Upper lobe of left lung (tissue), 6 donors: ENCODE measurements around the gene ZNF428. TPM values are rescaled to one million over a fixed set of nuclear protein-coding genes. Genes with fewer than 3 reads are reported as not detected.
A peak's percentile ranks its signal among the peaks of the same experiment; 100 is the strongest.

Experiments used
- ATAC-seq, 2 donors: fragments of 200-7000 bp; cut with Tn5 transposase; one replicate each; pipeline ENCODE4 v1.9.1; 2022; ENCODE audit warnings: mild to moderate bottlenecking in 2 of 2, moderate library complexity in 2 of 2; ENCODE audit not compliant: low FRiP score in 2 of 2
- DNase-seq, 2 donors: peaks; one replicate each; pipeline ENCODE4 v3.0.0-alpha.2; 2019 to 2020
- H3K27ac ChIP-seq, 4 donors: fragments of 200-600 bp; sonication (generic); one replicate each; pipeline ENCODE4 v1.5.1; 2016 to 2019
- H3K27me3 ChIP-seq, 4 donors: fragments of 200-600 bp; sonication (generic); one replicate each; pipeline ENCODE4 v1.5.1; 2017 to 2019
- H3K36me3 ChIP-seq, 4 donors: fragments of 200-600 bp; sonication (generic); one replicate each; pipeline ENCODE4 v1.5.1; 2016 to 2019
- H3K4me1 ChIP-seq, 4 donors: fragments of 200-600 bp; sonication (generic); one replicate each; pipeline ENCODE4 v1.5.1; 2018 to 2019
- H3K4me3 ChIP-seq, 4 donors: fragments of 200-600 bp; sonication (generic); one replicate each; pipeline ENCODE4 v1.5.1; 2017 to 2019; ENCODE audit warnings: mild to moderate bottlenecking in 2 of 4, moderate library complexity in 1 of 4
- H3K9me3 ChIP-seq, 4 donors: fragments of 200-600 bp; sonication (generic); one replicate each; pipeline ENCODE4 v1.5.1; 2018 to 2019
- CTCF ChIP-seq, 6 experiments: fragments of 450-650 bp in 4 of 6; fragments of 200-600 bp in 2 of 6; sonication (generic) in 2 of 6; IDR thresholded peaks; one replicate each; pipeline ENCODE4 v1.5.1; 2016 to 2019; ENCODE audit warnings: antibody characterized with exemption in 6 of 6
- EP300 ChIP-seq, 4 donors: sonication (generic); formaldehyde crosslinking; IDR thresholded peaks; one replicate each; pipeline ENCODE4 v1.5.1; 2017; ENCODE audit warnings: antibody characterized with exemption in 4 of 4, control low read depth in 2 of 4
- POLR2A ChIP-seq, 4 donors: fragments of 450-650 bp; IDR thresholded peaks; one replicate each; pipeline ENCODE4 v1.5.1; 2016 to 2017; ENCODE audit warnings: antibody characterized with exemption in 4 of 4, mild to moderate bottlenecking in 2 of 4
- POLR2AphosphoS5 ChIP-seq, 2 donors: sonication (generic); formaldehyde crosslinking; IDR thresholded peaks; one replicate each; pipeline ENCODE4 v1.5.1; 2017; ENCODE audit warnings: antibody characterized with exemption in 2 of 2
- WGBS, 2 donors: methylation state at CpG; one replicate each; pipeline ENCODE4 v1.1.5; 2017 to 2018; 5-methylcytosine and 5-hydroxymethylcytosine counted together
- total RNA-seq, 6 donors: library from RNA; depleted of rRNA in 4 of 6; stranded (reverse); fragments of >200 nt in 4 of 6; gene quantifications; one replicate each; pipeline versions ENCODE4 v1.1.0 to v1.2.1, GENCODE V29; 2016 to 2021
- donor health status: DM: no; HTN: no; CAD: no; lungs with moderate emphysema.
- donor health status: DM: no; HTN: yes; CAD: no; lungs with severe emphysema.

ZNF428 gene
- total RNA-seq: 10 to 100 TPM; 10.5 to 37.0 (median 31.4) TPM

GRCh38 chr19:43619262-43620060 is at the start of gene ZNF428:
Gene ZNF428 (minus strand): TSS chr19:43619629. CDS start chr19:43614304, 5,325 bp downstream.
- WGBS, 2 donors: 0% methylated on average over 7 to 19 of the region's 81 CpGs
- ATAC-seq (peak; percentile 93 to 97), DNase-seq (peak; percentile 92 to 96)
- peak within 1 kb of the TSS; percentile 67 to 83 (median 77) for H3K4me3 ChIP-seq
- H3K4me1 ChIP-seq: peaks cover 5 to 20% (median 10%) of the 10 kb centered on the region in 4 donors
- H3K27me3 ChIP-seq: no peaks in the 10 kb centered on the region
- H3K9me3 ChIP-seq: no peaks in the 10 kb centered on the region
- H3K27ac ChIP-seq: peak within 1 kb of the TSS; percentile 93 to 98 (median 94)
- H3K36me3 ChIP-seq: no peaks in the 10 kb centered on the region
- TF ChIP-seq POLR2AphosphoS5 (IDR thresholded peaks at IDR 0.05): peak; percentile 72 to 74
- no peak for TF ChIP-seq EP300 (IDR thresholded peaks at IDR 0.05)
- peak in 3 of 4 donors; percentile 60 to 89 (median 61) for TF ChIP-seq POLR2A (IDR thresholded peaks at IDR 0.05)
- peak in 1 of 6 experiments; percentile 3 for TF ChIP-seq CTCF (IDR thresholded peaks at IDR 0.05)

DNA sequence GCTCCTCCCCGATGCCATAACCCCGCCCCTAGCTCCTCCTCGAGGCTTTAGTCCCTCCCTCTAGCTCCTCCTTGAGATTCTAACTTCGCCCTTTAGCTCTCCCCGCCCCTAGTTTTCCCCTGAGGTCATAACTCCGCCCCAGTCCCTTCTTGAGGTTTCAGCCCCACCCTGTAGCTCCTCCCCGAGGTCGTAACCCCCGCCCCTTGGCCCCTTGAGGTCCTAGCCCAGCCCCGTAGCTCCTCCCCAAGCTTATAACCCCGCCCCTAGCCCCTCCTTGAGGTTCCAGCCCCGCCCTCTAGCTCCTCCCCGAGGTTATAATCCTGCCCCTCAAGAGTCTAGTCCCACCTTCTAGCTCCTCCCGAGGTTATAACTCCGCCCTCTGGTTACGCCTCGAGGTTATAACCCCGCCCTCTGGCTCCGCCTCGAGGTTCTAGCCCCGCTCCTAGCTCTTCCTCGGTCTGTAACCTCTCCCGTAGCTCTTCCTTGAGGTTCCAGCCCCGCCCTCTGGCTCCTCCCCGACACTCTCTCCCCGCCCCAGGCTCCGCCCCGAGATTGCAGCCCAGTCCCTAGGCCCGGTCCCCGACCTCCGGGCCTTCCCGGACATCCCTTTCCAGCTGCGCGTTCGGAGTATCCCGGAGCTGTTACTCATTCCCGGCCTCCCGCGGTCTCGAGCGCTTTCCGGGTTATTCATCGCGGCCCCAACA is 49.1 kb upstream of the ZNF428 start:
- WGBS, 2 donors: 0 to 2% methylated on average over 43 to 44 of the region's 44 CpGs
- no peaks in the 10 kb centered on the region for H3K27me3 ChIP-seq
- H3K4me3 ChIP-seq: peak overlapping the region; percentile 49 to 75 (median 62)
- peak; percentile 98 to 99 for DNase-seq
- peaks cover 0 to 33% (median 15%) of the 10 kb centered on the region in 4 donors for H3K36me3 ChIP-seq
- TF ChIP-seq POLR2A (IDR thresholded peaks at IDR 0.05) (peak in 3 of 4 donors; percentile 80 to 93 (median 88)), POLR2AphosphoS5 (IDR thresholded peaks at IDR 0.05) (peak; percentile 90 to 93), CTCF (IDR thresholded peaks at IDR 0.05) (no peak)
- no peaks in the 10 kb centered on the region for H3K9me3 ChIP-seq
- peaks cover 19 to 59% (median 33%) of the 10 kb centered on the region in 4 donors for H3K4me1 ChIP-seq
- H3K27ac ChIP-seq: peak overlapping the region; percentile 92 to 98 (median 94)
- peak; percentile 93 to 98 for ATAC-seq

DNA sequence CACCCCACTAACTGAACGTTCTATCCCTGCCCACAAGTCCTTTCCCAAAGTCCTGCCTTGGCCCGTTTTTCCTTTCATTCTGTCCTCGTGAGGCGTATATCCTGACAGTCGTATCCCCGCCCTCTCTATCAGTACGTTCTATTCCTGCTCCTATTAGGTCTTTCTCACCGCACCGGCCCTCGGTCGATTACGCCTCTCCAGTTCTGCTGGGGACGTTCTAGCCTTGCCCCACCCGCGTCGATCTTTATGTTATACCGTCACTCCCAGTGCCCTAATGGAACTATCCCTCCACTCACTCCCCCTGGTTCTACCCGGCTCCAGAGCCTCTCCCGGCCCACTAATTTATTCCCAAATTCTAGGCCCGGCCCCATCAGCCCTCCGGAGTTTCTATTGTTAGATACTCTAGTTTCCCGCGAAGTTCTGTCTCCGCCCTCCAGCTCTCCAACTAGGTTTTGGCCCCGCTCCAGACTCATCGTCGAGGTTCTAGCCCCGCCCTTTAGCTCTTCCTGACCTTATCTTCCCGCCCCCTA is 48.5 kb upstream of the ZNF428 start:
- WGBS, 2 donors: 9 to 16% methylated on average over 29 of the region's 29 CpGs
- Histone ChIP-seq H3K36me3 (peaks cover 0 to 40% (median 18%) of the 10 kb centered on the region in 4 donors), H3K4me3 (peak overlapping the region in 3 of 4 donors; percentile 49 to 75 (median 56)), H3K4me1 (peaks cover 19 to 59% (median 36%) of the 10 kb centered on the region in 4 donors), H3K27ac (peak overlapping the region; percentile 40 to 95 (median 93)), H3K9me3 (no peaks in the 10 kb centered on the region), H3K27me3 (no peaks in the 10 kb centered on the region)
- DNase-seq: no peak
- no peak for TF ChIP-seq CTCF (IDR thresholded peaks at IDR 0.05)
- TF ChIP-seq POLR2A (IDR thresholded peaks at IDR 0.05): no peak
- TF ChIP-seq EP300 (IDR thresholded peaks at IDR 0.05): no peak
- no peak for TF ChIP-seq POLR2AphosphoS5 (IDR thresholded peaks at IDR 0.05)
- ATAC-seq: no peak

DNA sequence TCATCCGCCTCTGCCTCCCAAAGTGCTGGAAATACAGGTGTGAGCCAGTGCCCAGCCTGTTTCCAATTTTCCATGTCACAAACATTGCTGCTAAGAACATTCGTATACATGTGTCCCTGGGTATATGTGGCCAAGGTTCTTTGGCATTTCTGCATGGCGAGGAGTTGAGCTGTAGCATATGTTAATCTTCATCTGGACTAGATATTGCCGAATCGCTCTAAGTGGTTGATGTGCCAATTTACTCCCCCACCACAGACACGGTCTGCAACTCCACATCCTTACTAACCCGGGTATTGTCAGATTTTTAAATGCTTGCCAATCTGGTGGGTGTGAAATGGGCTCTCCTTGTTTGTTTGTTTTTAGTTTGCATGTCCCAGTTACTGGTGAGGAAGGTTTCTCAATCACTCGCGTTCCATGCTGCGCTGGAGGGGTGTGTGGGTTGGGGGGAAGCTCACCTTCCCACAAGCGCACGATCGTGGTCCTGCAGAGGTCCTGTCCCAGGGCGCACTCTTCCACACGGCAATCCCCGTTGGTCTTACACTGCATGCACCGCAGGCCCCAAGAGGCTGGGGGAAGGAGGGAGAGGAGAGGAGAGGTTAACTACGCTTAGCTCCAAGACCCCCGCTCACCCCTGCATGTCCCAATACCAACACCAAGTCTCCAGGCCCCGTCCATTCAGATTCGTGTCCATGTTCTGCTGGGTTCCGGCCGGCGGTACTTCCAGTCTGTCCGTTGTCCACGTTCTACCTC is 47.9 kb upstream of the ZNF428 start:
- Histone ChIP-seq H3K9me3 (no peaks in the 10 kb centered on the region), H3K4me3 (peak overlapping the region in 3 of 4 donors; percentile 49 to 75 (median 56)), H3K27ac (peak overlapping the region; percentile 40 to 95 (median 93)), H3K27me3 (no peaks in the 10 kb centered on the region), H3K36me3 (peaks cover 0 to 44% (median 19%) of the 10 kb centered on the region in 4 donors), H3K4me1 (peaks cover 19 to 57% (median 38%) of the 10 kb centered on the region in 4 donors)
- ATAC-seq (no peak), DNase-seq (no peak)
- TF ChIP-seq CTCF (IDR thresholded peaks at IDR 0.05) (no peak), EP300 (IDR thresholded peaks at IDR 0.05) (no peak), POLR2A (IDR thresholded peaks at IDR 0.05) (no peak), POLR2AphosphoS5 (IDR thresholded peaks at IDR 0.05) (no peak)
- WGBS, 2 donors: 65 to 70% methylated on average over 25 to 26 of the region's 26 CpGs
